H4 (cell line): ENCODE results near the gene SUPT4H1. TPM values are rescaled to one million over a fixed set of nuclear protein-coding genes. Genes with fewer than 3 reads are reported as not detected.

ENCODE experiments used
- DNase-seq: peaks from one replicate; pipeline ENCODE4 v3.0.0-alpha.2; 2015; ENCODE audit warnings: low spot score
- total RNA-seq: library from RNA; depleted of rRNA; stranded (reverse); fragments of >200 nt; shearing (Covaris generic); gene quantifications from 2 replicates; pipeline ENCODE4 v1.2.3, GENCODE V29; 2014

The SUPT4H1 gene
- total RNA-seq, 1 experiment from 2014 or later = 99.9 TPM

- no peak for DNase-seq
These were observed 28.5 kb upstream of the SUPT4H1 start for GRCh38 chr17:58380207-58381123.

- no peak for DNase-seq
These were observed 27.5 kb upstream of the SUPT4H1 start for GRCh38 chr17:58379511-58379824.

- no peak for DNase-seq
These were observed 26.9 kb upstream of the SUPT4H1 start for GRCh38 chr17:58378733-58379510.

- DNase-seq = no peak
These were observed 25.7 kb upstream of the SUPT4H1 start for GRCh38 chr17:58377661-58378060.

- DNase-seq = no peak
These were observed 25.1 kb upstream of the SUPT4H1 start for GRCh38 chr17:58377093-58377601.

- no peak for DNase-seq
These were observed 24.5 kb upstream of the SUPT4H1 start for GRCh38 chr17:58376472-58377000.

GRCh38 chr17:58375811-58376210, 23.8 kb upstream of the SUPT4H1 start:
- no peak for DNase-seq

- no peak for DNase-seq
These were observed 23.3 kb upstream of the SUPT4H1 start for GRCh38 chr17:58375256-58375655.

- DNase-seq = no peak
These were observed 21.9 kb upstream of the SUPT4H1 start for GRCh38 chr17:58373923-58374322.

GRCh38 chr17:58373003-58373402, 21.0 kb upstream of the SUPT4H1 start:
- DNase-seq = no peak

- no peak for DNase-seq
These were observed 19.4 kb upstream of the SUPT4H1 start for GRCh38 chr17:58371300-58371950.

- no peak for DNase-seq
These were observed 18.7 kb upstream of the SUPT4H1 start for GRCh38 chr17:58370716-58371115.

GRCh38 chr17:58370309-58370708, 18.3 kb upstream of the SUPT4H1 start:
- no peak for DNase-seq

GRCh38 chr17:58369214-58370031, 17.4 kb upstream of the SUPT4H1 start:
- DNase-seq = no peak

GRCh38 chr17:58368860-58369213, 16.8 kb upstream of the SUPT4H1 start:
- no peak for DNase-seq

- DNase-seq = no peak
These were observed 15.5 kb upstream of the SUPT4H1 start for GRCh38 chr17:58367461-58367860.

- no peak for DNase-seq
These were observed 14.1 kb upstream of the SUPT4H1 start for GRCh38 chr17:58365980-58366595.

GRCh38 chr17:58365185-58365979, 13.4 kb upstream of the SUPT4H1 start:
- no peak for DNase-seq

- no peak for DNase-seq
These were observed 12.4 kb upstream of the SUPT4H1 start for GRCh38 chr17:58364270-58364942.
